SK-N-SH treated with all-trans-retinoic acid at 6 μM for 48 hours (cell line): Measurements from ENCODE around the gene SCAF11.

Experiments
- ATAC-seq: fragments of 200-7000 bp; cut with Tn5 transposase; 3 replicates; pipeline ENCODE4 v1.9.1; 2020; ENCODE audit warnings: mild to moderate bottlenecking, moderate library complexity
- ARNTL ChIP-seq: fragments of 450-650 bp; formaldehyde crosslinking; IDR thresholded peaks from 2 replicates; pipeline ENCODE4 v1.5.0; 2020; ENCODE audit warnings: low read depth, mild to moderate bottlenecking, moderate library complexity, borderline replicate concordance
- BACH2 ChIP-seq: fragments of 250-450 bp; sonication (Bioruptor Pico); IDR thresholded peaks from 2 replicates; pipeline ENCODE4 v1.9.0; 2021; ENCODE audit warnings: mild to moderate bottlenecking, borderline replicate concordance
- CSDC2 ChIP-seq: fragments of 250-450 bp; sonication (Bioruptor Pico); IDR thresholded peaks from 2 replicates; pipeline ENCODE4 v1.5.0; 2020; ENCODE audit warnings: mild to moderate bottlenecking, moderate library complexity
- ESRRG ChIP-seq: fragments of 250-450 bp; sonication (Bioruptor Pico); IDR thresholded peaks from 2 replicates; pipeline ENCODE4 v1.6.1; 2021; ENCODE audit warnings: mild to moderate bottlenecking
- GLIS3 ChIP-seq: fragments of 250-450 bp; sonication (Bioruptor Pico); IDR thresholded peaks from 2 replicates; pipeline ENCODE4 v1.5.0; 2020; ENCODE audit warnings: mild to moderate bottlenecking, moderate library complexity
- ISL1 ChIP-seq: fragments of 250-450 bp; sonication (Bioruptor Pico); IDR thresholded peaks from 2 replicates; pipeline ENCODE4 v2.1.2; 2022; ENCODE audit warnings: mild to moderate bottlenecking, moderate library complexity
- OSR1 ChIP-seq: fragments of 250-450 bp; sonication (Bioruptor Pico); IDR thresholded peaks from 2 replicates; pipeline ENCODE4 v1.8.0; 2022; ENCODE audit warnings: moderate library complexity, mild to moderate bottlenecking, inconsistent platforms
- PPARA ChIP-seq: fragments of 250-450 bp; sonication (Bioruptor Pico); IDR thresholded peaks from 2 replicates; pipeline ENCODE4 v1.5.0; 2020; ENCODE audit warnings: mild to moderate bottlenecking, borderline replicate concordance
- RARB ChIP-seq: fragments of 250-450 bp; sonication (Bioruptor Pico); IDR thresholded peaks from 2 replicates; pipeline ENCODE4 v1.8.0; 2021; ENCODE audit warnings: mild to moderate bottlenecking, moderate library complexity
- SNAI2 ChIP-seq: fragments of 250-450 bp; sonication (Bioruptor Pico); IDR thresholded peaks from 2 replicates; pipeline ENCODE4 v1.5.0; 2020; ENCODE audit warnings: mild to moderate bottlenecking, moderate library complexity
- TCF4 ChIP-seq: fragments of 250-450 bp; sonication (Bioruptor Pico); IDR thresholded peaks from 2 replicates; pipeline ENCODE4 v1.8.0; 2021; ENCODE audit warnings: mild to moderate bottlenecking, moderate library complexity, borderline replicate concordance
- TOX ChIP-seq: fragments of 250-450 bp; sonication (Bioruptor Pico); IDR thresholded peaks from 2 replicates; pipeline ENCODE4 v1.8.0; 2021; ENCODE audit warnings: mild to moderate bottlenecking, moderate library complexity, borderline replicate concordance
- TSHZ2 ChIP-seq: fragments of 250-450 bp; sonication (Bioruptor Pico); IDR thresholded peaks from 2 replicates; pipeline ENCODE4 v1.5.0; 2020; ENCODE audit warnings: mild to moderate bottlenecking, moderate library complexity
- ZC3H10 ChIP-seq: fragments of 250-450 bp; sonication (Bioruptor Pico); IDR thresholded peaks from 2 replicates; pipeline ENCODE4 v1.5.1; 2021; ENCODE audit warnings: mild to moderate bottlenecking, moderate library complexity
- ZFP3 ChIP-seq: fragments of 250-450 bp; sonication (Bioruptor Pico); IDR thresholded peaks from 2 replicates; pipeline ENCODE4 v1.5.0; 2020; ENCODE audit warnings: mild to moderate bottlenecking, moderate library complexity
- ZNF70 ChIP-seq: fragments of 450-650 bp; formaldehyde crosslinking; IDR thresholded peaks from 2 replicates; pipeline ENCODE4 v1.5.0; 2020; ENCODE audit warnings: mild to moderate bottlenecking, moderate library complexity
- ZNF8 ChIP-seq: fragments of 450-650 bp; formaldehyde crosslinking; IDR thresholded peaks from 2 replicates; pipeline ENCODE4 v1.5.0; 2020; ENCODE audit warnings: mild to moderate bottlenecking, moderate library complexity
- TF ChIP-seq, protein P1 (sequence below): fragments of 250-450 bp; sonication (Bioruptor Pico); IDR thresholded peaks from 2 replicates; pipeline ENCODE4 v1.5.1; 2020; ENCODE audit warnings: low read depth, mild to moderate bottlenecking, moderate library complexity
- TF ChIP-seq, protein P2 (sequence below): fragments of 250-450 bp; sonication (Bioruptor Pico); IDR thresholded peaks from 2 replicates; pipeline ENCODE4 v1.8.0; 2021; ENCODE audit warnings: low read depth, mild to moderate bottlenecking, moderate library complexity, borderline replicate concordance
- TF ChIP-seq, protein P3 (sequence below): fragments of 250-450 bp; sonication (Bioruptor Pico); IDR thresholded peaks from 2 replicates; pipeline ENCODE4 v1.5.1; 2021; ENCODE audit warnings: mild to moderate bottlenecking, moderate library complexity
- TF ChIP-seq, protein P4 (sequence below): fragments of 250-450 bp; sonication (Bioruptor Pico); IDR thresholded peaks from 2 replicates; pipeline ENCODE4 v1.8.0; 2020; ENCODE audit warnings: mild to moderate bottlenecking, moderate library complexity, borderline replicate concordance

The SCAF11 gene

GRCh38 chr12:45962553-45963325, 27.6 kb downstream of the SCAF11 start:
- no peak for TF ChIP-seq ZFP3 (CRISPR knock-in tag)
- TF ChIP-seq, protein P1, sequence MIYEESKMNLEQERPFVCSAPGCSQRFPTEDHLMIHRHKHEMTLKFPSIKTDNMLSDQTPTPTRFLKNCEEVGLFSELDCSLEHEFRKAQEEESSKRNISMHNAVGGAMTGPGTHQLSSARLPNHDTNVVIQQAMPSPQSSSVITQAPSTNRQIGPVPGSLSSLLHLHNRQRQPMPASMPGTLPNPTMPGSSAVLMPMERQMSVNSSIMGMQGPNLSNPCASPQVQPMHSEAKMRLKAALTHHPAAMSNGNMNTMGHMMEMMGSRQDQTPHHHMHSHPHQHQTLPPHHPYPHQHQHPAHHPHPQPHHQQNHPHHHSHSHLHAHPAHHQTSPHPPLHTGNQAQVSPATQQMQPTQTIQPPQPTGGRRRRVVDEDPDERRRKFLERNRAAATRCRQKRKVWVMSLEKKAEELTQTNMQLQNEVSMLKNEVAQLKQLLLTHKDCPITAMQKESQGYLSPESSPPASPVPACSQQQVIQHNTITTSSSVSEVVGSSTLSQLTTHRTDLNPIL = no peak
- no peak for TF ChIP-seq TOX (CRISPR knock-in tag)
- no peak for TF ChIP-seq TCF4
- TF ChIP-seq ZC3H10 = no peak
- TF ChIP-seq GLIS3 (CRISPR knock-in tag) = no peak
- TF ChIP-seq ZNF70 (CRISPR knock-in tag) = no peak
- TF ChIP-seq ZNF8 (CRISPR knock-in tag) = no peak
- TF ChIP-seq ESRRG (CRISPR knock-in tag) = no peak
- TF ChIP-seq RARB (CRISPR knock-in tag) = no peak
- no peak for TF ChIP-seq OSR1
- ATAC-seq = no peak

DNA sequence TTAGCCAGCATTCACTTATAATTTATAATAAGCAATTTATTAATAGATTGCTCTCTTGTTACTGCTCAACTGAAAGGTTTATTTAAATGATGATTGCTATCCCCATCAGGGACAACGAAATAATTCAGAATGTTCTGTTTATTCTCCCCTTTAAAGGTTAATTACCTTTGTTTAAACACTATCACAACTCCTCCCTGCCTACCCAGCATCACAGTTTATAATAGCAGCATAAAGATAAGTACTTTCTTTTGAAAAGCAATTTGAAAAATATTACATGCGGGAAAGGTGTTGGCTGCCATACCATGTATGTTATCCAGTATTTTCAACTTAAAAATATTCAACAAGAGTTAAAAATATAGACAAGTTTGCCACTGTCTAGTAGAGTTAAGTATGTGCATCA, 30.6 kb downstream of the SCAF11 start:
- TF ChIP-seq OSR1 (no peak), ESRRG (CRISPR knock-in tag) (no peak), ZC3H10 (no peak), ZNF70 (CRISPR knock-in tag) (no peak), TSHZ2 (no peak), ZNF8 (CRISPR knock-in tag) (no peak), CSDC2 (CRISPR knock-in tag) (no peak), PPARA (CRISPR knock-in tag) (no peak), ISL1 (CRISPR knock-in tag) (no peak), ARNTL (no peak)
- TF ChIP-seq, protein P2, sequence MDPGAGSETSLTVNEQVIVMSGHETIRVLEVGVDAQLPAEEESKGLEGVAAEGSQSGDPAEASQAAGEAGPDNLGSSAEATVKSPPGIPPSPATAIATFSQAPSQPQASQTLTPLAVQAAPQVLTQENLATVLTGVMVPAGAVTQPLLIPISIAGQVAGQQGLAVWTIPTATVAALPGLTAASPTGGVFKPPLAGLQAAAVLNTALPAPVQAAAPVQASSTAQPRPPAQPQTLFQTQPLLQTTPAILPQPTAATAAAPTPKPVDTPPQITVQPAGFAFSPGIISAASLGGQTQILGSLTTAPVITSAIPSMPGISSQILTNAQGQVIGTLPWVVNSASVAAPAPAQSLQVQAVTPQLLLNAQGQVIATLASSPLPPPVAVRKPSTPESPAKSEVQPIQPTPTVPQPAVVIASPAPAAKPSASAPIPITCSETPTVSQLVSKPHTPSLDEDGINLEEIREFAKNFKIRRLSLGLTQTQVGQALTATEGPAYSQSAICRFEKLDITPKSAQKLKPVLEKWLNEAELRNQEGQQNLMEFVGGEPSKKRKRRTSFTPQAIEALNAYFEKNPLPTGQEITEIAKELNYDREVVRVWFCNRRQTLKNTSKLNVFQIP (CRISPR knock-in tag) = no peak
- TF ChIP-seq, protein P1 = no peak
- no peak for ATAC-seq

DNA sequence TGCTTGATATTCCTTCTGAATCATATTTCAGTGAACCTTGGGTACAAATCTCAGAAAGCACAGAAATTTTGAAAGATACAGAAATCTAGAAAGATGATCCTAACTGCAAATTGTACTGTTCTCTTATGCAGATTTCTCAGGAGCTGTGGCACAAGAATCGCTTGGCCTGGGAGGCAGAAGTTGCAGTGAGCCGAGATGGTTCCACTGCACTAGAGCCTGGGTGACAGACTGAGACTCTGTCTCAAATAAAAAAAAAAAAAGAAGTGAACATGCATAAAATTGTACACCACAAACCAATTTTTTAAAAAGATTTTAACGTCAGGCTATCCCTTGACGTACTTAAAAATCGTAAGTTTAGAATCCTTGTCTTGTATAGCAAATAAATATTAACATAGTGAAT, 31.3 kb downstream of the SCAF11 start:
- no peak for TF ChIP-seq ARNTL
- TF ChIP-seq TOX (CRISPR knock-in tag) = no peak
- no peak for TF ChIP-seq CSDC2 (CRISPR knock-in tag)
- no peak for TF ChIP-seq PPARA (CRISPR knock-in tag)
- TF ChIP-seq BACH2 (CRISPR knock-in tag) = no peak
- TF ChIP-seq TCF4 = no peak
- TF ChIP-seq ZNF8 (CRISPR knock-in tag) = no peak
- no peak for TF ChIP-seq ZNF70 (CRISPR knock-in tag)
- no peak for TF ChIP-seq OSR1
- TF ChIP-seq, protein P3, sequence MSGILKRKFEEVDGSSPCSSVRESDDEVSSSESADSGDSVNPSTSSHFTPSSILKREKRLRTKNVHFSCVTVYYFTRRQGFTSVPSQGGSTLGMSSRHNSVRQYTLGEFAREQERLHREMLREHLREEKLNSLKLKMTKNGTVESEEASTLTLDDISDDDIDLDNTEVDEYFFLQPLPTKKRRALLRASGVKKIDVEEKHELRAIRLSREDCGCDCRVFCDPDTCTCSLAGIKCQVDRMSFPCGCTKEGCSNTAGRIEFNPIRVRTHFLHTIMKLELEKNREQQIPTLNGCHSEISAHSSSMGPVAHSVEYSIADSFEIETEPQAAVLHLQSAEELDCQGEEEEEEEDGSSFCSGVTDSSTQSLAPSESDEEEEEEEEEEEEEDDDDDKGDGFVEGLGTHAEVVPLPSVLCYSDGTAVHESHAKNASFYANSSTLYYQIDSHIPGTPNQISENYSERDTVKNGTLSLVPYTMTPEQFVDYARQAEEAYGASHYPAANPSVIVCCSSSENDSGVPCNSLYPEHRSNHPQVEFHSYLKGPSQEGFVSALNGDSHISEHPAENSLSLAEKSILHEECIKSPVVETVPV (CRISPR knock-in tag) = no peak
- ATAC-seq = no peak

DNA sequence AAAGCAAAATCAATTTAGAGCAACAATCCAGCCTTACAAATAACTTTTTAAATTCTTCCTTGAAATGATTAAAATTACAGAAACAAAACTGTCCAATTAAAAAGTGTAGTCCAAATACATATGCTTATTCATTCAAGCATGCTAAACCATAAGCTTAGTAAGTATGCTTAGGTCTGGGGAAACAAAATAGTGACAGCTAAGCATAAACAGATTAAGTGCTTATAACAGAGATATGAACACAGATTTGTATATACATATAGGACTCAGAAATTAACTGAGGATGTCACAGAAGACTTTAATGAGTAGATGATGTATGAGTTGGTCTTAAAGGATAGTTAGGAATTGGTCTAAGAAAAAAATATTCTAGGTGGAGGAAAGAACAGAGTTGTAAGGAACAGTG, 41.8 kb downstream of the SCAF11 start:
- no peak for ATAC-seq
- no peak for TF ChIP-seq PPARA (CRISPR knock-in tag)
- TF ChIP-seq SNAI2 (CRISPR knock-in tag) = no peak
- no peak for TF ChIP-seq ARNTL
- no peak for TF ChIP-seq RARB (CRISPR knock-in tag)
- TF ChIP-seq ZNF70 (CRISPR knock-in tag) = no peak
- TF ChIP-seq, protein P4, sequence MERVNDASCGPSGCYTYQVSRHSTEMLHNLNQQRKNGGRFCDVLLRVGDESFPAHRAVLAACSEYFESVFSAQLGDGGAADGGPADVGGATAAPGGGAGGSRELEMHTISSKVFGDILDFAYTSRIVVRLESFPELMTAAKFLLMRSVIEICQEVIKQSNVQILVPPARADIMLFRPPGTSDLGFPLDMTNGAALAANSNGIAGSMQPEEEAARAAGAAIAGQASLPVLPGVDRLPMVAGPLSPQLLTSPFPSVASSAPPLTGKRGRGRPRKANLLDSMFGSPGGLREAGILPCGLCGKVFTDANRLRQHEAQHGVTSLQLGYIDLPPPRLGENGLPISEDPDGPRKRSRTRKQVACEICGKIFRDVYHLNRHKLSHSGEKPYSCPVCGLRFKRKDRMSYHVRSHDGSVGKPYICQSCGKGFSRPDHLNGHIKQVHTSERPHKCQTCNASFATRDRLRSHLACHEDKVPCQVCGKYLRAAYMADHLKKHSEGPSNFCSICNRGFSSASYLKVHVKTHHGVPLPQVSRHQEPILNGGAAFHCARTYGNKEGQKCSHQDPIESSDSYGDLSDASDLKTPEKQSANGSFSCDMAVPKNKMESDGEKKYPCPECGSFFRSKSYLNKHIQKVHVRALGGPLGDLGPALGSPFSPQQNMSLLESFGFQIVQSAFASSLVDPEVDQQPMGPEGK (CRISPR knock-in tag) = no peak
- no peak for TF ChIP-seq ZC3H10
- TF ChIP-seq, protein P2 (CRISPR knock-in tag) = no peak
- TF ChIP-seq, protein P3 (CRISPR knock-in tag) = no peak
